K562 (cell line): ENCODE results near the gene ATG13. TPM values are rescaled to one million over a fixed set of nuclear protein-coding genes. Genes with fewer than 3 reads are reported as not detected.

Experiments used
- BHLHE40 ChIP-seq: IDR thresholded peaks from 2 replicates; pipeline ENCODE4 v1.6.1; 2011; ENCODE audit warnings: low read length, improper control_type of control experiment
- KDM4B ChIP-seq, 2 experiments: fragments of 450-650 bp in 1 of 2; sonication (generic) in 1 of 2; IDR thresholded peaks; 2 replicates each; pipeline ENCODE4 v1.6.1; 2016 to 2017; ENCODE audit warnings: borderline replicate concordance in 2 of 2, antibody characterized with exemption in 1 of 2, low read depth in 1 of 2, mild to moderate bottlenecking in 1 of 2
- LEF1 ChIP-seq: fragments of 450-650 bp; IDR thresholded peaks from 2 replicates; pipeline ENCODE4 v1.6.1; 2016; ENCODE audit warnings: mild to moderate bottlenecking
- SRSF9 ChIP-seq: fragments of 200-400 bp; formaldehyde crosslinking; IDR thresholded peaks from 2 replicates; pipeline ENCODE4 v1.6.1; 2017; ENCODE audit warnings: low read depth, low read length, borderline replicate concordance
- ZNF57 ChIP-seq: fragments of 450-650 bp; formaldehyde crosslinking; IDR thresholded peaks from 2 replicates; pipeline ENCODE4 v1.4.0; 2020; ENCODE audit warnings: mild to moderate bottlenecking, moderate library complexity
- ZNF79 ChIP-seq: fragments of 250-450 bp; sonication (Bioruptor Pico); IDR thresholded peaks from 2 replicates; pipeline ENCODE4 v1.4.0; 2020; ENCODE audit warnings: low read depth, mild to moderate bottlenecking, moderate library complexity
- polyA plus RNA-seq, 8 experiments: library from polyadenylated mRNA; depleted of rRNA in 4 of 8; stranded (reverse) in 5 of 8; unstranded in 3 of 8; fragments of >200 nt; fragmentation: Nextera tagmentation in 2 of 8; fragmentation: Illumina TruSeq in 1 of 8; extraction: Ambion mirVana in 2 of 8; extraction: Trizol in 1 of 8; gene quantifications; 2 replicates each; pipeline versions ENCODE4 v1.2.1 to v1.2.3, GENCODE V29; 2011 to 2014; ENCODE audit warnings: inconsistent platforms in 1 of 8, missing spikeins in 1 of 8
- total RNA-seq, 7 experiments: library from RNA; depleted of rRNA in 6 of 7; stranded (reverse); fragments of >200 nt in 6 of 7; fragmentation: Illumina TruSeq in 2 of 7; extraction: Trizol in 2 of 7; gene quantifications; 2 replicates each; pipeline versions ENCODE4 v1.2.1 to v1.2.3, GENCODE V29; 2011 to 2021; ENCODE audit warnings: low replicate concordance in 1 of 7
- TF ChIP-seq, protein P1 (sequence below), 2 experiments: fragments of 450-650 bp; IDR thresholded peaks; 2 replicates each; pipeline ENCODE4 v1.6.1; 2016; ENCODE audit warnings: mild to moderate bottlenecking in 2 of 2, borderline replicate concordance in 1 of 2, low read depth in 1 of 2, moderate library complexity in 1 of 2
- TF ChIP-seq, protein P2 (sequence below), 2 experiments: fragments of 150-350 bp in 1 of 2; IDR thresholded peaks; 2 replicates each; pipeline ENCODE4 v1.6.1; 2012 to 2016; ENCODE audit warnings: low read depth in 2 of 2, low read length in 2 of 2, mild to moderate bottlenecking in 1 of 2, moderate library complexity in 1 of 2
- TF ChIP-seq, protein P3 (sequence below): fragments of 450-650 bp; IDR thresholded peaks from 2 replicates; pipeline ENCODE4 v1.6.1; 2016; ENCODE audit warnings: low read depth, mild to moderate bottlenecking, moderate library complexity
- TF ChIP-seq, protein P4 (sequence below), 3 experiments: IDR thresholded peaks in 2 of 3; conservative IDR thresholded peaks in 1 of 3; 2 replicates each; pipeline ENCODE4 v1.5.1; 2011 to 2012; ENCODE audit warnings: low read length in 3 of 3, mild to moderate bottlenecking in 3 of 3, control low read depth in 2 of 3, improper control_type of control experiment in 1 of 3, inconsistent platforms in 1 of 3, low read depth in 1 of 3, mixed read lengths in 1 of 3, moderate library complexity in 1 of 3; ENCODE audit not compliant: insufficient read depth in 2 of 3

ATG13 gene
- total and polyA plus RNA-seq, 9 of the 15 experiments (the other 6 are each of a cell fraction or from before 2014, with no cell fraction given), result 13.1 to 61.5 (median 36.5) TPM

DNA sequence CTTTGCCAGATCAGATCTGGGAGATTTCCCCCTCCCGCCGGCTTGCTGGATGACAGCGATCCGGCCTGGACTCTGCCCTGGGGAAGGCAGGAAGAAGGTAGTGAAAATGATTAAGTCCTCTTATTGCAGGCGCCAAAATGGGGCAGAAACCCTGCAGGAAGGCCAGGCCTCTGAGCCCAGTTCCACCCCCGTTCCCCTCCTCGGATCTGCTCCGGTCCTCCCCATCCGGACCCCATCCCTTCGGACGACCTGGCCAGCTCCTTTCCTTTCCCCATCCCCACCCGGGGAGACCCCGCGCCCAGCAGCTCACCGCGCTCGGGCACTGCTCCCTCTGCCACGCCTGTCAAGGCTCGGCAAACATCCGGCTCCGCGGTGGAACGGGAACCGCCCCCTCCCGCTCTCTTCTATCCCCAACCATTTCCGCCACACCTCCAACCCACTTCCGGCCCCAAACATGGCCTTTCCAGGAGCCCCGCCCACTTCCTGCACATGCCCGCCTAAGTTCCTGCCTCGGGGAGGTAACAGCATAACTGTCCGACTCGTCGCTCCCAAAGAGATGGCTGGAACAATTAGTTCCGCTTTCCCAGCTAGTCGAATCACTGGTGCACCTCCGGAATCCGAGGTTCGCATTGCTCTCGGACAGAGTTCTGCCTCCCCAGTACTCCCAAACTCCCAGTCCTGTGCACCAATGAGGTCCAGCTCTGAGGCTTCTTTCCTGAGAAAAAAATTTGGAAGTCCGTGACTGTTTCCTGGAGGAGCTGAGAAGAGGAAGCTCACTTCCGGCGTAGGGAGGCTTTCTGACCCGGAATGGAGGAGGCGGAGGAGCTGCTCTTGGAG lies 83.1 kb downstream of the ATG13 start, which contains the start of the genes ARHGAP1 and ZNF408 (continued):
- TF ChIP-seq, protein P1, sequence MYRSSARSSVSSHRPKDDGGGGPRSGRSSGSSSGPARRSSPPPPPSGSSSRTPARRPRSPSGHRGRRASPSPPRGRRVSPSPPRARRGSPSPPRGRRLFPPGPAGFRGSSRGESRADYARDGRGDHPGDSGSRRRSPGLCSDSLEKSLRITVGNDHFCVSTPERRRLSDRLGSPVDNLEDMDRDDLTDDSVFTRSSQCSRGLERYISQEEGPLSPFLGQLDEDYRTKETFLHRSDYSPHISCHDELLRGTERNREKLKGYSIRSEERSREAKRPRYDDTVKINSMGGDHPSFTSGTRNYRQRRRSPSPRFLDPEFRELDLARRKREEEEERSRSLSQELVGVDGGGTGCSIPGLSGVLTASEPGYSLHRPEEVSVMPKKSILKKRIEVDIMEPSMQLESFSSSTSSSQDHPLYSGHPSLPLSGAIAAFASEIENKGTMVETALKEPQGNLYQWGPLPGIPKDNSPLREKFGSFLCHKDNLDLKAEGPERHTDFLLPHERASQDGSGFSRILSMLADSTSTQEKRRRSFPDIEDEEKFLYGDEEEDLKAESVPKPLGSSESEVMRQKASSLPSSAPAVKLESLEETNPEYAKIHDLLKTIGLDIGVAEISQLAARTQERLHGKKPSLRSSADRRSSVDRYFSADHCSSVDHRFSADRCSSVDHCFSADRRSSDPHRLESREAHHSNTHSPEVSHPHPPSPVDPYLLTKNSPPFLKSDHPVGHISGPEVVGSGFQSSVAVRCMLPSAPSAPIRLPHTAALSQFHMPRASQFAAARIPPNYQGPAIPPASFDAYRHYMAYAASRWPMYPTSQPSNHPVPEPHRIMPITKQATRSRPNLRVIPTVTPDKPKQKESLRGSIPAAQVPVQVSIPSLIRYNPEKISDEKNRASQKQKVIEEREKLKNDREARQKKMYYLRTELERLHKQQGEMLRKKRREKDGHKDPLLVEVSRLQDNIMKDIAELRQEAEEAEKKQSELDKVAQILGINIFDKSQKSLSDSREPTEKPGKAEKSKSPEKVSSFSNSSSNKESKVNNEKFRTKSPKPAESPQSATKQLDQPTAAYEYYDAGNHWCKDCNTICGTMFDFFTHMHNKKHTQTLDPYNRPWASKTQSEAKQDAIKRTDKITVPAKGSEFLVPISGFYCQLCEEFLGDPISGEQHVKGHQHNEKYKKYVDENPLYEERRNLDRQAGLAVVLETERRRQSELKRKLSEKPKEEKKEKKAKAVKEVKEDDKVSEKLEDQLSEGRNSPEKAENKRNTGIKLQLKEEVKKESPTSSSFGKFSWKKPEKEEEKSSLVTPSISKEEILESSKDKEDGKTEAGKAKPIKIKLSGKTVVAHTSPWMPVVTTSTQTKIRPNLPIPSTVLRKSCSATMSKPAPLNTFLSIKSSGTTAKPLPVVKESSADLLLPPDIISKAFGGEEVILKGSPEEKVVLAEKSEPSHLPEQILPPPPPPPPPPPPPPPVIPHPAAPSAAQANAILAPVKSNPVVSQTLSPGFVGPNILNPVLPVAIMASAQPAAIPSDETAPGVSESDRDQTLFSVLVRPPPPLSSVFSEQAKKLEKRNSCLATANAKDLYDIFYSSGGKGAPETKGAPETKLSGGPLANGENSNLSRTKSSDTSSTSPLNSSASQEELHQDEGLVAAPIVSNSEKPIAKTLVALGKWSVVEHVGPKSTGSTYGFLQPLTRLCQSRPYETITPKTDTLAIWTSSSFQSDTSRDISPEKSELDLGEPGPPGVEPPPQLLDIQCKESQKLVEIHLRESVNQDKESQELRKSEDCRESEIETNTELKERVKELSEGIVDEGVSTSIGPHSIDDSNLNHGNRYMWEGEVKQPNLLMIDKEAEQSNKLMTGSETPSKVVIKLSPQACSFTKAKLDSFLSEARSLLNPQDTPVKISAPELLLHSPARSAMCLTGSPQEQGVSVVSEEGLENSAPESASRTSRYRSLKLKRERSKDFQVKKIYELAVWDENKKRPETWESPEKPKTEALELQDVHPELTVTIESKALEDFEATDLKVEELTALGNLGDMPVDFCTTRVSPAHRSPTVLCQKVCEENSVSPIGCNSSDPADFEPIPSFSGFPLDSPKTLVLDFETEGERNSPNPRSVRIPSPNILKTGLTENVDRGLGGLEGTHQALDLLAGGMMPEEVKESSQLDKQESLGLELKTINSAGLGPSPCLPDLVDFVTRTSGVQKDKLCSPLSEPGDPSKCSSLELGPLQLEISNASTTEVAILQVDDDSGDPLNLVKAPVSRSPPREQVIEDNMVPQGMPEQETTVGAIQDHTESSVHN (IDR thresholded peaks at IDR 0.05; ENCODE audit: borderline replicate concordance in 1 of 2, low read depth in 1 of 2), result no peak; a peak in 1 of 4 replicates
- peak; percentile 79 for TF ChIP-seq BHLHE40
- TF ChIP-seq, protein P2, sequence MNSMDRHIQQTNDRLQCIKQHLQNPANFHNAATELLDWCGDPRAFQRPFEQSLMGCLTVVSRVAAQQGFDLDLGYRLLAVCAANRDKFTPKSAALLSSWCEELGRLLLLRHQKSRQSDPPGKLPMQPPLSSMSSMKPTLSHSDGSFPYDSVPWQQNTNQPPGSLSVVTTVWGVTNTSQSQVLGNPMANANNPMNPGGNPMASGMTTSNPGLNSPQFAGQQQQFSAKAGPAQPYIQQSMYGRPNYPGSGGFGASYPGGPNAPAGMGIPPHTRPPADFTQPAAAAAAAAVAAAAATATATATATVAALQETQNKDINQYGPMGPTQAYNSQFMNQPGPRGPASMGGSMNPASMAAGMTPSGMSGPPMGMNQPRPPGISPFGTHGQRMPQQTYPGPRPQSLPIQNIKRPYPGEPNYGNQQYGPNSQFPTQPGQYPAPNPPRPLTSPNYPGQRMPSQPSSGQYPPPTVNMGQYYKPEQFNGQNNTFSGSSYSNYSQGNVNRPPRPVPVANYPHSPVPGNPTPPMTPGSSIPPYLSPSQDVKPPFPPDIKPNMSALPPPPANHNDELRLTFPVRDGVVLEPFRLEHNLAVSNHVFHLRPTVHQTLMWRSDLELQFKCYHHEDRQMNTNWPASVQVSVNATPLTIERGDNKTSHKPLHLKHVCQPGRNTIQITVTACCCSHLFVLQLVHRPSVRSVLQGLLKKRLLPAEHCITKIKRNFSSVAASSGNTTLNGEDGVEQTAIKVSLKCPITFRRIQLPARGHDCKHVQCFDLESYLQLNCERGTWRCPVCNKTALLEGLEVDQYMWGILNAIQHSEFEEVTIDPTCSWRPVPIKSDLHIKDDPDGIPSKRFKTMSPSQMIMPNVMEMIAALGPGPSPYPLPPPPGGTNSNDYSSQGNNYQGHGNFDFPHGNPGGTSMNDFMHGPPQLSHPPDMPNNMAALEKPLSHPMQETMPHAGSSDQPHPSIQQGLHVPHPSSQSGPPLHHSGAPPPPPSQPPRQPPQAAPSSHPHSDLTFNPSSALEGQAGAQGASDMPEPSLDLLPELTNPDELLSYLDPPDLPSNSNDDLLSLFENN (IDR thresholded peaks at IDR 0.05; ENCODE audit: low read depth in 2 of 2, low read length in 2 of 2), result peak in 1 of 2 experiments; percentile 28; a peak in 2 of 4 replicates
- TF ChIP-seq ZNF79 (CRISPR knock-in tag), result no peak
- TF ChIP-seq, protein P3, sequence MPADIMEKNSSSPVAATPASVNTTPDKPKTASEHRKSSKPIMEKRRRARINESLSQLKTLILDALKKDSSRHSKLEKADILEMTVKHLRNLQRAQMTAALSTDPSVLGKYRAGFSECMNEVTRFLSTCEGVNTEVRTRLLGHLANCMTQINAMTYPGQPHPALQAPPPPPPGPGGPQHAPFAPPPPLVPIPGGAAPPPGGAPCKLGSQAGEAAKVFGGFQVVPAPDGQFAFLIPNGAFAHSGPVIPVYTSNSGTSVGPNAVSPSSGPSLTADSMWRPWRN, result peak; percentile 40; the same call in 1 of the 2 replicates
- peak; percentile 56; the same call in 1 of the 2 replicates for TF ChIP-seq LEF1
- TF ChIP-seq, protein P4, sequence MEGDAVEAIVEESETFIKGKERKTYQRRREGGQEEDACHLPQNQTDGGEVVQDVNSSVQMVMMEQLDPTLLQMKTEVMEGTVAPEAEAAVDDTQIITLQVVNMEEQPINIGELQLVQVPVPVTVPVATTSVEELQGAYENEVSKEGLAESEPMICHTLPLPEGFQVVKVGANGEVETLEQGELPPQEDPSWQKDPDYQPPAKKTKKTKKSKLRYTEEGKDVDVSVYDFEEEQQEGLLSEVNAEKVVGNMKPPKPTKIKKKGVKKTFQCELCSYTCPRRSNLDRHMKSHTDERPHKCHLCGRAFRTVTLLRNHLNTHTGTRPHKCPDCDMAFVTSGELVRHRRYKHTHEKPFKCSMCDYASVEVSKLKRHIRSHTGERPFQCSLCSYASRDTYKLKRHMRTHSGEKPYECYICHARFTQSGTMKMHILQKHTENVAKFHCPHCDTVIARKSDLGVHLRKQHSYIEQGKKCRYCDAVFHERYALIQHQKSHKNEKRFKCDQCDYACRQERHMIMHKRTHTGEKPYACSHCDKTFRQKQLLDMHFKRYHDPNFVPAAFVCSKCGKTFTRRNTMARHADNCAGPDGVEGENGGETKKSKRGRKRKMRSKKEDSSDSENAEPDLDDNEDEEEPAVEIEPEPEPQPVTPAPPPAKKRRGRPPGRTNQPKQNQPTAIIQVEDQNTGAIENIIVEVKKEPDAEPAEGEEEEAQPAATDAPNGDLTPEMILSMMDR (IDR thresholded peaks at IDR 0.05 in 2 of 3, conservative IDR thresholded peaks at IDR 0.05 in 1 of 3; ENCODE audit: insufficient read depth in 2 of 3, low read depth in 1 of 3, low read length in 3 of 3), result no peak; a peak in 1 of 6 replicates
- peak in 1 of 2 experiments; percentile 91; a peak in 2 of 4 replicates for TF ChIP-seq KDM4B (IDR thresholded peaks at IDR 0.05; ENCODE audit: borderline replicate concordance in 2 of 2, low read depth in 1 of 2)
- TF ChIP-seq SRSF9, result no peak
- 0 out of 2 replicates have a peak, but pooled peaks have one; percentile 14 for TF ChIP-seq ZNF57 (CRISPR knock-in tag)
